Osteocyte (in vitro differentiated cells): ENCODE measurements around the gene NUP58. TPM values are rescaled to one million over a fixed set of nuclear protein-coding genes. Genes with fewer than 3 reads are reported as not detected.

Experiments
- DNase-seq: peaks from one replicate; pipeline ENCODE4 v3.0.0; 2021; ENCODE audit warnings: mixed read lengths; ENCODE audit not compliant: unreplicated experiment; ENCODE audit errors: extremely low spot score
- H3K27ac Mint-ChIP-seq: one replicate; pipeline ENCODE4 v1.8.0; 2021; ENCODE audit warnings: mild to moderate bottlenecking, mixed read lengths; ENCODE audit not compliant: unreplicated experiment
- H3K27me3 Mint-ChIP-seq: one replicate; pipeline ENCODE4 v1.8.0; 2021; ENCODE audit warnings: mixed read lengths; ENCODE audit not compliant: unreplicated experiment
- H3K36me3 Mint-ChIP-seq: one replicate; pipeline ENCODE4 v1.8.0; 2021; ENCODE audit warnings: mixed read lengths; ENCODE audit not compliant: unreplicated experiment
- H3K4me1 Mint-ChIP-seq: one replicate; pipeline ENCODE4 v1.8.0; 2021; ENCODE audit warnings: mixed read lengths; ENCODE audit not compliant: unreplicated experiment
- H3K4me3 Mint-ChIP-seq: one replicate; pipeline ENCODE4 v1.8.0; 2021; ENCODE audit warnings: mild to moderate bottlenecking, moderate library complexity, mixed read lengths; ENCODE audit not compliant: unreplicated experiment
- H3K9me3 Mint-ChIP-seq: one replicate; pipeline ENCODE4 v1.8.0; 2021; ENCODE audit warnings: mixed read lengths; ENCODE audit not compliant: unreplicated experiment
- total RNA-seq: library from RNA; stranded (reverse); gene quantifications from 2 replicates; pipeline ENCODE4 v1.2.1, GENCODE V29; 2021
- TF ChIP-seq, protein P1 (sequence below): fragments of 200-600 bp; sonication (generic); IDR thresholded peaks from 2 replicates; pipeline ENCODE4 v1.5.0; 2021; ENCODE audit warnings: antibody characterized with exemption, mild to moderate bottlenecking, moderate library complexity

Gene NUP58
- total RNA-seq, 1 donor from 2014 or later = 35.1 TPM

DNA sequence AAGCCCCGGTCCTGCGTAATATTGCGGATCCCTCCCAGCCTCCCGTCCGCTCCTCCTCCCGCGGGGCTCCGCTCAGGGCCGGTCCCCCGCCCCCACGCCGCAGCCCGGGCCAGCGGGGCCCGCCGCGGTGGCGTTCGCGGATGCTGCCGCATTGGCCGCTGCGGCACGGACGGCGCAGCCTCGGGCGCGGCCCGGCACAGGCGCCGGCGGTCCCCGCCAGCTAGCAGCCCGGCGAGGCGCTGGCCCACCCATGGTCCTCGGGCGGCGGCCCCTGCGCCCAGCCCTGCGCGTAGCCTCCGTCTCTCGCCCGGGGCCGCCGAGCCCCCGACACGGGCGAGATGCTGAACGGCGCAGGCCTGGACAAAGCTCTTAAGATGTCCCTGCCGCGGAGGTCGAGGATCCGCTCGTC is 70.5 kb downstream of the NUP58 start, which contains the start of gene ATP8A2:
Gene ATP8A2, plus strand, starts transcription at position 100 of the 409 bp plus-strand sequence. Its CDS starts 239 bp downstream, at position 339.
- Mint-ChIP-seq H3K27ac (no peak within 1 kb of the TSS), H3K4me3 (peak within 1 kb of the TSS; percentile 73), H3K9me3 (no peaks in the 10 kb centered on the region), H3K27me3 (peaks cover 75% of the 10 kb centered on the region), H3K4me1 (peaks cover 3% of the 10 kb centered on the region), H3K36me3 (no peaks in the 10 kb centered on the region)
- DNase-seq = no peak
- TF ChIP-seq, protein P1, sequence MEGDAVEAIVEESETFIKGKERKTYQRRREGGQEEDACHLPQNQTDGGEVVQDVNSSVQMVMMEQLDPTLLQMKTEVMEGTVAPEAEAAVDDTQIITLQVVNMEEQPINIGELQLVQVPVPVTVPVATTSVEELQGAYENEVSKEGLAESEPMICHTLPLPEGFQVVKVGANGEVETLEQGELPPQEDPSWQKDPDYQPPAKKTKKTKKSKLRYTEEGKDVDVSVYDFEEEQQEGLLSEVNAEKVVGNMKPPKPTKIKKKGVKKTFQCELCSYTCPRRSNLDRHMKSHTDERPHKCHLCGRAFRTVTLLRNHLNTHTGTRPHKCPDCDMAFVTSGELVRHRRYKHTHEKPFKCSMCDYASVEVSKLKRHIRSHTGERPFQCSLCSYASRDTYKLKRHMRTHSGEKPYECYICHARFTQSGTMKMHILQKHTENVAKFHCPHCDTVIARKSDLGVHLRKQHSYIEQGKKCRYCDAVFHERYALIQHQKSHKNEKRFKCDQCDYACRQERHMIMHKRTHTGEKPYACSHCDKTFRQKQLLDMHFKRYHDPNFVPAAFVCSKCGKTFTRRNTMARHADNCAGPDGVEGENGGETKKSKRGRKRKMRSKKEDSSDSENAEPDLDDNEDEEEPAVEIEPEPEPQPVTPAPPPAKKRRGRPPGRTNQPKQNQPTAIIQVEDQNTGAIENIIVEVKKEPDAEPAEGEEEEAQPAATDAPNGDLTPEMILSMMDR = no peak

GRCh38 chr13:25372284-25373081 is 71.1 kb downstream of the NUP58 start:
- no peak for DNase-seq
- TF ChIP-seq, protein P1 = no peak
- H3K27me3 Mint-ChIP-seq = peaks cover 74% of the 10 kb centered on the region
- no peaks in the 10 kb centered on the region for H3K36me3 Mint-ChIP-seq
- no peak overlapping the region for H3K27ac Mint-ChIP-seq
- H3K4me1 Mint-ChIP-seq = peaks cover 3% of the 10 kb centered on the region
- peak overlapping the region; percentile 55 for H3K4me3 Mint-ChIP-seq
- no peaks in the 10 kb centered on the region for H3K9me3 Mint-ChIP-seq

DNA sequence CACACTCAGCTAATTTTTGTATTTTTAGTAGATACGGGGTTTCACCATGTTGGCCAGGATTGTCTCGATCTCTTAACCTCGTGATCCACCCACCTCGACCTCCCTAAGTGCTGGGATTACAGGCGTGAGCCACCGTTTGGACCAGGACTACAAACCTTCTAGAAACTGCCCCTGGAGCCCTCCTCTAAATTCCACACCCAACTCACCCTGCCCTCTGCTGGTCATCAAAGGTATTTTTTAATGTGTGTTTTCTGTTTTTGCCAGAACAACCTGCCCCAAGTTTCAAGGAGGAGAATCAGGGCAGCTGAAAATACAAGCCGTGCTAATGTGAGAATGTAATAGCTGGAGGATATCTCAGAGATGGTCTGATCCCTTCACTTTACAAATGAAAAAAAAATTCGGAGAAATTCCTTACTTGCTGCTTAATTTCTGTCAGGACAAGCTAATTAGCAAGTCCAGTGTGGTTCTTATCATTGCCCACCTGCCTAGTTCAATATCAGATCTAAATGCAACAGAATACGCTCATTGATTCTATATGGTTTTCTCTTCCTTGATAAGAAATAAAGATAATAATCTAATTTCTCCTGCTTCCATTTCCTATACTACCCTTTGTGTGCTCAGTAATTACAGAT is 74.4 kb downstream of the NUP58 start:
- Mint-ChIP-seq H3K36me3 (no peaks in the 10 kb centered on the region), H3K4me3 (no peak overlapping the region), H3K27ac (no peak overlapping the region), H3K4me1 (peaks cover 3% of the 10 kb centered on the region), H3K9me3 (no peaks in the 10 kb centered on the region), H3K27me3 (peaks cover 71% of the 10 kb centered on the region)
- TF ChIP-seq, protein P1 = peak; percentile 66
- DNase-seq = no peak

- Mint-ChIP-seq H3K27me3 (peaks cover 75% of the 10 kb centered on the region), H3K27ac (no peak overlapping the region), H3K4me3 (no peak overlapping the region), H3K9me3 (no peaks in the 10 kb centered on the region), H3K4me1 (no peaks in the 10 kb centered on the region), H3K36me3 (no peaks in the 10 kb centered on the region)
- DNase-seq = no peak
- TF ChIP-seq, protein P1 = no peak
Observed at GRCh38 chr13:25377244-25377962, 76.0 kb downstream of the NUP58 start.

GRCh38 chr13:25378528-25378927 is 77.1 kb downstream of the NUP58 start:
- TF ChIP-seq, protein P1 = no peak
- Mint-ChIP-seq H3K9me3 (no peaks in the 10 kb centered on the region), H3K4me1 (no peaks in the 10 kb centered on the region), H3K36me3 (no peaks in the 10 kb centered on the region), H3K4me3 (no peak overlapping the region), H3K27me3 (peaks cover 68% of the 10 kb centered on the region), H3K27ac (no peak overlapping the region)
- no peak for DNase-seq
